HG03060 (cell line): ENCODE results near the gene CACNG3.

Experiments used
- ATAC-seq: cut with Tn5 transposase; IDR thresholded peaks from one replicate; pipeline ENCODE4 v1.9.1; 2021; ENCODE audit warnings: low read depth, moderate number of reproducible peaks; ENCODE audit not compliant: unreplicated experiment

Gene CACNG3

GRCh38 chr16:24381470-24382118 is 125.5 kb downstream of the CACNG3 start:
- no peak for ATAC-seq

GRCh38 chr16:24382762-24383407 is 126.8 kb downstream of the CACNG3 start:
- no peak for ATAC-seq

- ATAC-seq = no peak
Measured at GRCh38 chr16:24394341-24394740, 138.2 kb downstream of the CACNG3 start.

GRCh38 chr16:24396350-24397271 is 140.5 kb downstream of the CACNG3 start:
- ATAC-seq = no peak

- ATAC-seq = no peak
Measured at GRCh38 chr16:24409045-24409444, 152.9 kb downstream of the CACNG3 start.
